ENCODE results near the gene BMPR2.
"Not testable (repeated sequence)": the region's sequence is repeated elsewhere in the genome, so short reads cannot be mapped to it uniquely, and the experiment has no call there.

Gene BMPR2

GRCh38 chr2:202375609-202376408 lies at the start of gene BMPR2:
Gene BMPR2, plus strand, starts transcription at chr2:202376327. Its CDS starts 1,148 bp downstream, at chr2:202377475.
- DNase-seq (ENCODE audit: low spot score): peak; percentile 93

GRCh38 chr2:202327858-202328257 lies 48.3 kb upstream of the BMPR2 start:
- no peak for DNase-seq (ENCODE audit: low spot score)

- DNase-seq (ENCODE audit: low spot score): no peak
These were observed 40.2 kb upstream of the BMPR2 start for GRCh38 chr2:202335791-202336467.

GRCh38 chr2:202337151-202337550 lies 39.0 kb upstream of the BMPR2 start:
- DNase-seq (ENCODE audit: low spot score): no peak

GRCh38 chr2:202337706-202338346 lies 38.3 kb upstream of the BMPR2 start:
- DNase-seq (ENCODE audit: low spot score): no peak

- DNase-seq (ENCODE audit: low spot score): no peak
These were observed 36.9 kb upstream of the BMPR2 start for GRCh38 chr2:202339071-202339870.

GRCh38 chr2:202344178-202344577 lies 31.9 kb upstream of the BMPR2 start:
- DNase-seq (ENCODE audit: low spot score): no peak

- DNase-seq (ENCODE audit: low spot score): no peak
These were observed 29.9 kb upstream of the BMPR2 start for GRCh38 chr2:202346180-202346579.

GRCh38 chr2:202353430-202353829 lies 22.7 kb upstream of the BMPR2 start:
- DNase-seq (ENCODE audit: low spot score): no peak

GRCh38 chr2:202355993-202356505 lies 20.1 kb upstream of the BMPR2 start:
- DNase-seq (ENCODE audit: low spot score): no peak

- DNase-seq (ENCODE audit: low spot score): not testable (repeated sequence)
These were observed 17.2 kb upstream of the BMPR2 start for GRCh38 chr2:202358924-202359323.

- DNase-seq (ENCODE audit: low spot score): no peak
These were observed 15.5 kb upstream of the BMPR2 start for GRCh38 chr2:202360646-202361045.

- no peak for DNase-seq (ENCODE audit: low spot score)
These were observed 15.0 kb upstream of the BMPR2 start for GRCh38 chr2:202361108-202361507.

GRCh38 chr2:202373490-202373889 lies 2.6 kb upstream of the BMPR2 start:
- no peak for DNase-seq (ENCODE audit: low spot score)

- DNase-seq (ENCODE audit: low spot score): not testable (repeated sequence)
These were observed 1.7 kb upstream of the BMPR2 start for GRCh38 chr2:202374383-202374782.

GRCh38 chr2:202375033-202375608 lies 1.0 kb upstream of the BMPR2 start:
- DNase-seq (ENCODE audit: low spot score): peak; percentile 44

GRCh38 chr2:202376460-202377206 lies 506 bp downstream of the BMPR2 start:
- DNase-seq (ENCODE audit: low spot score): peak; percentile 20

- peak; percentile 41 for DNase-seq (ENCODE audit: low spot score)
These were observed 1.2 kb downstream of the BMPR2 start for GRCh38 chr2:202377207-202377761.

- DNase-seq (ENCODE audit: low spot score): no peak
These were observed 1.9 kb downstream of the BMPR2 start for GRCh38 chr2:202378001-202378400.

GRCh38 chr2:202378662-202379358 lies 2.7 kb downstream of the BMPR2 start:
- DNase-seq (ENCODE audit: low spot score): no peak

Measured in AG08396 (cell line).